Upper lobe of left lung (tissue), 4 donors: Measurements from ENCODE around the gene PLCB1.

ENCODE experiments used
- CTCF ChIP-seq, 6 experiments: fragments of 450-650 bp in 4 of 6; fragments of 200-600 bp in 2 of 6; sonication (generic) in 2 of 6; IDR thresholded peaks; one replicate each; pipeline ENCODE4 v1.5.1; 2016 to 2019; ENCODE audit warnings: antibody characterized with exemption in 6 of 6
- POLR2AphosphoS5 ChIP-seq, 2 donors: sonication (generic); formaldehyde crosslinking; IDR thresholded peaks; one replicate each; pipeline ENCODE4 v1.5.1; 2017; ENCODE audit warnings: antibody characterized with exemption in 2 of 2

DNA sequence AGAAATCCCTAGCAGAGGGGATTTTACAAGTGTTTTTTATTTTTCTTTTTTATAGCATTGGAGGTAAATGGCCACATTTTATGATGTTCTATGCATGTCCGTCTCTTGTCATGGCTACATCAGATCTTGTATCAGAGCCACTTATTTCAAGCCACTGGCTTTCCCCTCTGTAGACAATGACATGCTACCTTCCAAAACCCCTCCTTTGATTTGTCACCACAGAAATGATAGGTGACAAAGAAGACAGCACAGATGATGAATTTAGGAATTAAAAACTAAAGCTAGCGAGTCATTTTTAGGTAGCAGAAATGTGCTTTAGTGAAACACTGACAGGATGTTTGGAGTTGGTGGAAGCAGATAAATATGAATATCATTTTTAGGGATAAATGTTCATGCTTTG, 20.8 kb downstream of the PLCB1 start:
- TF ChIP-seq POLR2AphosphoS5 (IDR thresholded peaks at IDR 0.05) (no peak), CTCF (IDR thresholded peaks at IDR 0.05) (no peak)
